IMR-90 (cell line): Measurements from ENCODE around the gene RSL1D1. TPM values are rescaled to one million over a fixed set of nuclear protein-coding genes. Genes with fewer than 3 reads are reported as not detected.

Experiments used
- ATAC-seq: fragments of 200-7000 bp; cut with Tn5 transposase; 2 replicates; pipeline ENCODE4 v1.9.1; 2020; ENCODE audit warnings: low read depth, mild to moderate bottlenecking, moderate library complexity
- BruUV-seq: library from RNA; stranded (reverse); fragments of 400-500 nt; replicated peaks from 2 replicates; lab custom pipeline; 2021; lab: Mats Ljungman, UMichigan
- CTCF ChIA-PET: fragments of 300-600 bp; formaldehyde crosslinking; extraction: SDS; loops from one replicate; lab custom pipeline; 2021; ENCODE audit warnings: antibody characterized with exemption; lab: Yijun Ruan, JAX
- POLR2A ChIA-PET: fragments of 300-600 bp; sonication (Branson Sonifier 250); formaldehyde crosslinking; loops from one replicate; lab custom pipeline; 2022; ENCODE audit warnings: antibody characterized with exemption; ENCODE audit not compliant: unreplicated experiment; lab: Charles Lee
- DNase-seq: peaks from one replicate; pipeline ENCODE4 v3.0.0; 2013
- H2AFZ ChIP-seq: replicated peaks from 2 replicates; pipeline ENCODE3; 2013; ENCODE audit warnings: low read length, mild to moderate bottlenecking; ENCODE audit not compliant: poor library complexity
- H2AK5ac ChIP-seq: 2 replicates; pipeline ENCODE4 v1.6.1; 2013; ENCODE audit warnings: low read depth, low read length, inconsistent platforms
- H2AK9ac ChIP-seq: replicated peaks from 2 replicates; pipeline ENCODE3; 2013; ENCODE audit warnings: mild to moderate bottlenecking, low read depth, low read length, moderate library complexity; ENCODE audit not compliant: poor library complexity
- H2BK120ac ChIP-seq: 2 replicates; pipeline ENCODE4 v1.6.1; 2013; ENCODE audit warnings: low read depth, low read length, inconsistent platforms
- H2BK15ac ChIP-seq: 3 replicates; pipeline ENCODE4 v1.6.1; 2013; ENCODE audit warnings: low read depth, low read length, inconsistent platforms
- H2BK20ac ChIP-seq: 2 replicates; pipeline ENCODE4 v1.6.1; 2013; ENCODE audit warnings: low read depth, mild to moderate bottlenecking, inconsistent platforms, low read length, moderate library complexity
- H2BK5ac ChIP-seq: 2 replicates; pipeline ENCODE4 v1.6.1; 2013; ENCODE audit warnings: mild to moderate bottlenecking, low read depth, low read length, inconsistent platforms; ENCODE audit not compliant: poor library complexity, severe bottlenecking
- H3K14ac ChIP-seq: replicated peaks from 2 replicates; pipeline ENCODE4 v1.6.1; 2013; ENCODE audit warnings: low read depth, low read length, inconsistent platforms
- H3K18ac ChIP-seq: 2 replicates; pipeline ENCODE4 v1.6.1; 2013; ENCODE audit warnings: low read depth, low read length, control low read depth
- H3K23ac ChIP-seq: 2 replicates; pipeline ENCODE4 v1.6.1; 2013; ENCODE audit warnings: low read depth, low read length, inconsistent platforms
- H3K27ac ChIP-seq: 2 replicates; pipeline ENCODE4 v1.5.1; 2013; ENCODE audit warnings: mild to moderate bottlenecking, control low read depth, low read length; ENCODE audit not compliant: insufficient read depth
- H3K27me3 ChIP-seq: 2 replicates; pipeline ENCODE4 v1.6.1; 2013; ENCODE audit warnings: low read length; ENCODE audit not compliant: control insufficient read depth, insufficient read depth
- H3K36me3 ChIP-seq: 2 replicates; pipeline ENCODE4 v1.6.1; 2013; ENCODE audit warnings: low read length, mixed read lengths; ENCODE audit not compliant: control insufficient read depth, insufficient read depth
- H3K4ac ChIP-seq: 2 replicates; pipeline ENCODE4 v1.6.1; 2013; ENCODE audit warnings: low read depth, low read length, inconsistent platforms
- H3K4me1 ChIP-seq: 2 replicates; pipeline ENCODE4 v1.6.1; 2013; ENCODE audit warnings: low read length, mixed read lengths; ENCODE audit not compliant: control insufficient read depth, insufficient read depth
- H3K4me2 ChIP-seq: 2 replicates; pipeline ENCODE4 v1.6.1; 2013; ENCODE audit warnings: low read depth, mild to moderate bottlenecking, control low read depth, low read length, moderate library complexity
- H3K4me3 ChIP-seq: 2 replicates; pipeline ENCODE4 v1.5.1; 2013; ENCODE audit warnings: low read depth, mild to moderate bottlenecking, control low read depth, low read length, moderate library complexity; ENCODE audit not compliant: insufficient read depth
- H3K56ac ChIP-seq: 2 replicates; pipeline ENCODE4 v1.6.1; 2013; ENCODE audit warnings: low read length, inconsistent platforms; ENCODE audit not compliant: insufficient read depth; ENCODE audit errors: extremely low read depth
- H3K79me1 ChIP-seq, 2 experiments: 2 replicates each; pipeline ENCODE4 v1.6.1; 2013; ENCODE audit warnings: low read length in 2 of 2, inconsistent platforms in 1 of 2, low read depth in 1 of 2
- H3K9ac ChIP-seq: 2 replicates; pipeline ENCODE4 v1.6.1; 2013; ENCODE audit warnings: low read depth, low read length, control low read depth
- H3K9me1 ChIP-seq: 2 replicates; pipeline ENCODE4 v1.6.1; 2013; ENCODE audit warnings: low read length, inconsistent platforms; ENCODE audit not compliant: insufficient read depth
- H3K9me3 ChIP-seq: 2 replicates; pipeline ENCODE4 v1.6.1; 2013; ENCODE audit warnings: low read length; ENCODE audit not compliant: control insufficient read depth, insufficient read depth
- H4K20me1 ChIP-seq: 2 replicates; pipeline ENCODE4 v1.6.1; 2013; ENCODE audit warnings: low read length, inconsistent platforms; ENCODE audit not compliant: insufficient read depth
- H4K5ac ChIP-seq: 2 replicates; pipeline ENCODE4 v1.6.1; 2013; ENCODE audit warnings: mild to moderate bottlenecking, low read depth, low read length, control low read depth
- H4K8ac ChIP-seq, 2 experiments: 2 replicates each; pipeline ENCODE4 v1.6.1; 2013; ENCODE audit warnings: low read depth in 2 of 2, low read length in 2 of 2, control low read depth in 1 of 2, inconsistent platforms in 1 of 2
- H4K91ac ChIP-seq: 2 replicates; pipeline ENCODE4 v1.6.1; 2013; ENCODE audit warnings: low read depth, low read length, inconsistent platforms; ENCODE audit not compliant: insufficient read depth
- CTCF ChIP-seq: conservative IDR thresholded peaks from 2 replicates; pipeline ENCODE4 v1.5.1; 2012; ENCODE audit warnings: mild to moderate bottlenecking, low read depth, low read length, improper control_type of control experiment
- MAFK ChIP-seq: IDR thresholded peaks from 2 replicates; pipeline ENCODE4 v1.6.1; 2012; ENCODE audit warnings: low read depth, low read length, improper control_type of control experiment
- WGBS, 2 experiments: methylation state at CpG; one replicate each; pipeline versions ENCODE4 v1.1.5 to v1.1.7; 2013; ENCODE audit warnings: missing lambda C conversion rate in 2 of 2; ENCODE audit not compliant: insufficient read length in 1 of 2; ENCODE audit errors: extremely low coverage in 2 of 2; 5-methylcytosine and 5-hydroxymethylcytosine counted together
- dilution Hi-C: fragments of 300-500 bp; cut with HindIII; formaldehyde crosslinking; loops from one replicate; pipeline ENCODE4 v1.14.3; 2018; ENCODE audit warnings: low sequenced_read_pairs; ENCODE audit not compliant: unreplicated experiment
- in situ Hi-C: fragments of 300-500 bp; cut with MboI; formaldehyde crosslinking; loops from 3 replicates; pipeline ENCODE4 v1.14.3; 2019; ENCODE audit warnings: low sequenced_read_pairs, inconsistent platforms, mixed read lengths
- intact Hi-C: fragments of 100-400 bp; cut with micrococcal nuclease; formaldehyde crosslinking; loops from 2 replicates; pipeline ENCODE4 v1.10.0; 2022
- polyA plus RNA-seq, 3 experiments: library from polyadenylated mRNA; depleted of rRNA; stranded (reverse); fragments of >200 nt; gene quantifications; 2 replicates each; pipeline ENCODE4 v1.2.3, GENCODE V29; 2012; ENCODE audit warnings: low replicate concordance in 1 of 3
- total RNA-seq: library from RNA; depleted of rRNA; stranded (reverse); fragments of >200 nt; gene quantifications from 2 replicates; pipeline ENCODE4 v1.2.3, GENCODE V29; 2012

Gene RSL1D1
- total and polyA plus RNA-seq, 2 of the 4 experiments (the other 2 are of a cell fraction): 63.8 to 77.4 TPM

- ATAC-seq (no peak), DNase-seq (no peak)
- Histone ChIP-seq H3K56ac (no peak overlapping the region), H3K4me1 (peaks cover 2% of the 10 kb centered on the region; the same call in 1 of the 2 replicates), H3K4me2 (no peak overlapping the region), H4K20me1 (peaks cover 13% of the 10 kb centered on the region; the same call in 1 of the 2 replicates), H3K14ac (no peak overlapping the region), H3K27me3 (no peaks in the 10 kb centered on the region), H3K9me3 (no peaks in the 10 kb centered on the region), H2BK120ac (no peak overlapping the region), H2BK20ac (no peak overlapping the region), H3K23ac (no peak overlapping the region), H3K18ac (no peak overlapping the region), H3K4me3 (no peak overlapping the region), H2AFZ (no peak overlapping the region), H3K27ac (no peak overlapping the region), H3K9ac (no peak overlapping the region), H3K4ac (no peak overlapping the region), H4K91ac (no peak overlapping the region), H2BK15ac (no peak overlapping the region), H4K5ac (no peak overlapping the region), H3K79me1 (peaks cover 15 to 57% of the 10 kb centered on the region in 2 experiments), H3K9me1 (peaks cover 2% of the 10 kb centered on the region; the same call in 1 of the 2 replicates), H2AK9ac (no peak overlapping the region), H2AK5ac (no peak overlapping the region), H3K36me3 (no peaks in the 10 kb centered on the region), H4K8ac (no peak overlapping the region), H2BK5ac (no peak overlapping the region)
- intact Hi-C loops: no loop called here
- no TSS peak for BruUV-seq
- no peak for TF ChIP-seq MAFK
- TF ChIP-seq CTCF: no peak
- CTCF ChIA-PET: no interaction called here
- POLR2A ChIA-PET: no interaction called here
- dilution Hi-C loops: no loop called here
- in situ Hi-C loops: no loop called here
- WGBS, 2 experiments: no CpG with 5 or more reads among the region's 2 CpGs
Observed at GRCh38 chr16:11862489-11862888, 11.1 kb upstream of the RSL1D1 start.
